Stimulated activated naive CD8-positive, alpha-beta T cell treated with anti-CD3 and anti-CD28 coated beads, Interleukin-15, amount 100 ng/mL, for 72 hours (primary cell): Measurements from ENCODE around the gene ILKAP.
A peak's percentile ranks its signal among the peaks of the same experiment; 100 is the strongest.

Source experiments
- ATAC-seq: fragments of 150-1000 bp; cut with Tn5 transposase; 2 replicates; pipeline ENCODE4 v1.10.0; 2021; ENCODE audit warnings: mild to moderate bottlenecking, moderate library complexity
- DNase-seq, 2 donors: peaks; one replicate each; pipeline ENCODE4 v3.0.0; 2021 to 2022
- H3K27ac Mint-ChIP-seq, 2 donors: one replicate each; pipeline ENCODE4 v1.8.0; 2022; ENCODE audit warnings: mild to moderate bottlenecking in 2 of 2, mixed read lengths in 2 of 2, moderate library complexity in 2 of 2
- H3K27me3 Mint-ChIP-seq: one replicate; pipeline ENCODE4 v1.8.0; 2022; ENCODE audit warnings: mixed read lengths
- H3K4me1 Mint-ChIP-seq: one replicate; pipeline ENCODE4 v1.8.0; 2022; ENCODE audit warnings: mild to moderate bottlenecking, mixed read lengths
- H3K4me3 Mint-ChIP-seq, 2 donors: one replicate each; pipeline ENCODE4 v1.8.0; 2022; ENCODE audit warnings: mild to moderate bottlenecking in 2 of 2, mixed read lengths in 2 of 2, moderate library complexity in 1 of 2
- H3K9me3 Mint-ChIP-seq, 2 donors: one replicate each; pipeline ENCODE4 v1.8.0; 2022; ENCODE audit warnings: mixed read lengths in 2 of 2

ILKAP gene

DNA sequence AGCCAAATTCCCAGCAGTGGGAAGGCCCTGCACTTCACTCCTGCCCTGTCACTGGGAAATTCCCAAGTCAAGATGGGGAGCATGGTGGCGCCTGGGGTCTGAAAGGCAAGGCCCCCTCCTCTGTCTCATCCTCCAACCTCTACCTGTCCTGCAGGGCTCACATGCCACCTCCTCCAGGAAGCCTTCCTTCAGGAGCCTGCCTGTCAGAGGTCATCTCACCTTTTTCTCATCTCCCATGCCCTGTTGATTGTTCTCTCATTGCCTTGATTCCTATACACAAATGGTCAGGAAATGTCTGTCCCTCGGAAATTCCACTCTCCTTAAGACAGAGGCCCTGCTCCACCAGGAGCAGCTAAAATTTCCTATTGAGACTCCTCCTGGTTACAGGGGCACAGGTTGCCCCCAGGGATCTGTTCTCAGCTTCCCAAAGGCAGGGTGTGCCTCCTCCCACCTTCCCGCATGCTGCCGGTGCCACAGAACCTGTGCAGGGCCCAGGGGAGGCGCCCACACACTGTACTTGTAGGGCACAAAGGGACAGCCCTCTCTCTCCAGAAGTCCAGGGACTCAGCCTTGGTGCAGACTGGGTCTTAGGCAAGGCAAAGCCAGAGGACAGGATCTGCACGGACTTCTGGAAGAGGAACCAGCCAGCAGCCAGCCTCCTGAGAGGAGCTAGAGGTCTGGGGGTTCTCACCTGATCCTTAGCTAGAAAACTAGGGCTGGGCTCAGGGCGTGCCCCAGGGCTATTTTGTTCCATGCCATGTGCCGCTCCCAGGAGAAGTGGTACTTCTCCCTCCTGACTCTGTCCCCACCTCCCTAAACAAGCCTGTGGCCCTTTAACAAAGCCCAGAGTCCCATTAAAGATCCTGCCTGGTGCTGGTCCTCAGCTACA is 23.4 kb upstream of the ILKAP start:
- Mint-ChIP-seq H3K4me3 (no peak overlapping the region), H3K27ac (peak overlapping the region in 1 of 2 donors; percentile 9), H3K27me3 (peaks cover under 1% of the 10 kb centered on the region), H3K4me1 (peaks cover 38% of the 10 kb centered on the region), H3K9me3 (no peaks in the 10 kb centered on the region)
- no peak for ATAC-seq
- no peak for DNase-seq

GRCh38 chr2:238225911-238226697 is 22.6 kb upstream of the ILKAP start:
- Mint-ChIP-seq H3K9me3 (no peaks in the 10 kb centered on the region), H3K4me3 (no peak overlapping the region), H3K4me1 (peaks cover 30% of the 10 kb centered on the region), H3K27me3 (no peaks in the 10 kb centered on the region), H3K27ac (no peak overlapping the region)
- DNase-seq (no peak), ATAC-seq (no peak)

DNA sequence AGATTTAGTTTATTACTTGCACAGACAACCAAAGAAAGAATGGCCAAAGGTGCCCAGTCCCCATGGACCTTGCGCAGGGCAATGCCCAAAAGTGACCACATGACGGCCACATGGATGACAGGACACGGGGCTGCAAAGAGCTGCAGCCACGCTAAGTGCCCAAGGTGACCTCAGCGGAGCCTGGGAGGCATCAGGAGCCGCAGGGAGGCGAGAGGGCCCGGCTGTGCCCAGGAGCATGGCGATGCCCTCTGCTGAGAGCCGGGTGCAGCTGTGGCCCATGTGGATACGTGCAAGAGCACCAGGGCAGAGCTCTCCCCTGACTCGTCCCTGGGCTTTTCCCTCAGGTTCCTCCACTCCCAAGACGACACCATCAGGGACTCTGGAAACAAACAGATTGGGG is 21.6 kb upstream of the ILKAP start:
- H3K4me1 Mint-ChIP-seq, result peaks cover 20% of the 10 kb centered on the region
- H3K27ac Mint-ChIP-seq, result no peak overlapping the region

DNA sequence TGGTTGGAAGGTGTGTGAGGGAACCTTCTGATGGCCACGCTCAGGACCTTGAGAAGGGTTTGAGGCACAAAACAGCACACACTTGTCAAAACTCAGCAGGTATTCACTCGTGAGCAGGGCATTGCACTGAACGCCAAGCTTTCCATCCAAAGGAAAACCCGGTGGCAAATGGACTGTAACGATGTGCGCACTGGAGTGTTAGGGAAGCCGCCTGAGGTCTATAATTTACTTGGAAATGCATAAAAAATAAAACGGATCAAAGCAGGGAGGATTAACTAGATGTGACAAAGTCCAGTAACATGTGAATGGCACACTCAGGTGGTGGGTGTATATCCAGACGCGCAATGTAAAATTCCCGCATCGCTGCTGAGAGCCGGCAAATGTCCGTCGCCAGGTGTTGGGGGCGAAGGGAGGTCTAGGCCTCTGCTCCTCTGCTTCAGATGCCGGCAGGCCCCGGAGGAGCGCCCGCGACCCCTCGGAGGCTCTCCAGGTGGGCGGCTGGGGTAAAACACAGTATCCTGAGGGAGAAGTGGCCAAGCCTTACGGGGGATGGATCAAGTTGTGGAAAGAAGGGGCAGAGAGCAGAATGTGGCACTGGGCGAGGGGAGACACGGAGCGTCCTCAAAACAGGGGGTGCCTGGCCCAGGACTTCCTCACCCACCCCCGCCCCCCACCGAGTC is 21.0 kb upstream of the ILKAP start:
- no peak for ATAC-seq
- H3K4me1 Mint-ChIP-seq, result peaks cover 14% of the 10 kb centered on the region
- no peak overlapping the region for H3K27ac Mint-ChIP-seq
- no peaks in the 10 kb centered on the region for H3K27me3 Mint-ChIP-seq
- H3K4me3 Mint-ChIP-seq, result no peak overlapping the region
- H3K9me3 Mint-ChIP-seq, result no peaks in the 10 kb centered on the region
- no peak for DNase-seq

More for the DNA sequence above, 21.6 kb upstream of the ILKAP start:
- DNase-seq, result no peak
- ATAC-seq, result no peak
- H3K9me3 Mint-ChIP-seq, result no peaks in the 10 kb centered on the region
- no peak overlapping the region for H3K4me3 Mint-ChIP-seq
- H3K27me3 Mint-ChIP-seq, result no peaks in the 10 kb centered on the region

- no peaks in the 10 kb centered on the region for H3K27me3 Mint-ChIP-seq
- H3K9me3 Mint-ChIP-seq, result no peaks in the 10 kb centered on the region
- H3K27ac Mint-ChIP-seq, result peak overlapping the region in 1 of 2 donors; percentile 72
- DNase-seq (no peak), ATAC-seq (peak; percentile 87)
- H3K4me1 Mint-ChIP-seq, result no peaks in the 10 kb centered on the region
- peak overlapping the region; percentile 48 to 61 for H3K4me3 Mint-ChIP-seq
Observed at GRCh38 chr2:238220892-238221521, 17.5 kb upstream of the ILKAP start.

DNA sequence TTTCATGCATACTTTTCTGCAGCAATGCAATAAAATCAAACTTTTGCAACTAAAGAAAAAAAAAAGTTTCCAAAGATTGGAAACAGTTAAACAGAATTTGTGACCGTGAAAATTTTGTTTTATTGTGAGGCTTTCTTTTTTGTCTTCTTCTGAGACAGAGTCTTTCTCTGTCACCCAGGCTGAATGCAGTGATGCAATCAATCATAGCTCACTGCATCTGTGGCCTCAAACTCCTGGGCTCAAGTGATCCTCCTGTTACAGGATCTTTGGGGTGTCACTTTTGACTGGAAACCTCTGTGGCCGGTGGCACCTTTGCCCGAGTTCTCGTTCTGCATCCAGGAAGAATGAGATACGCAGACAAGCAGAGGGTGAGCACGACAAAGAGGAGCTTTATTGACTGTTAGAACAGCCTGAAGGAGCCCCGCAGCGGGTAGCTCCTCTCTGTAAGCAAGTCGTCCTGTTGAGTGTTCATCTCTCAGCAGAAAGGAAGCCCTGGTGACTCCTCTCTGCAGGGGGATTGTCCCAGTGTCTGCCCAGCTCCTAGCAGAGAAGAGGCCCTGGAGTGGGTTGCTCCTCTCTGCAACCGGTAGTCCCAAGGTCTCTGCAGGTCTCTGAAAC is 16.9 kb upstream of the ILKAP start:
- no peak for DNase-seq
- Mint-ChIP-seq H3K9me3 (no peaks in the 10 kb centered on the region), H3K27me3 (peaks cover 1% of the 10 kb centered on the region), H3K4me3 (no peak overlapping the region), H3K4me1 (no peaks in the 10 kb centered on the region), H3K27ac (peak overlapping the region in 1 of 2 donors; percentile 61)
- peak; percentile 67 for ATAC-seq

DNA sequence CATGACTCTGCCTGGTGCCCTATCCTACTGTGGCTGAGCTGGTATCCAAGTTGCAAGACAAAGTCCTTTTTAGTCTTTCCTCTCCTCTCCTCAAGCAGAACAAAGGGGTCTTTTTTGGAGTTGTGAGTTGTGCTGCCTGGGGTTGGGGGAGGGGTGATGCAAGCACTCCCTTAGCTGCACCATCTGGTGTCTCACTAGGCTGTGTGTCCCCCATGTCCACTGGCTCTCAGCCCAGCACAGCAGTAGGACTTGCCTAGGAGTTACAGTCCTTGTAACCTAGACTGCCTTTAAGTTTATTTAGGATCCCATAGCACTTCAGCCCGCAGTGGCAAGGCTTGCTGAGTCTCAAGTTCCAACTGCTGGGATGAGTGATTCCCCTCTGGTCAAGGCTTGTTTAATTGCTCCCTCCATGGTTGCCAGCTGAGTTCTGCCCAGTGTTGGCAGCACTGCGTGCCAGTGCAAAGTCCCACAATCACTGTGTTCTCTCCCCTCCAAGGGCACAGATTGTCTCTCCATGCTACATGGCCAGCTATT is 13.2 kb upstream of the ILKAP start:
- DNase-seq (no peak), ATAC-seq (no peak)
- Mint-ChIP-seq H3K4me1 (no peaks in the 10 kb centered on the region), H3K4me3 (no peak overlapping the region), H3K27ac (no peak overlapping the region), H3K27me3 (peaks cover 22% of the 10 kb centered on the region), H3K9me3 (no peaks in the 10 kb centered on the region)

GRCh38 chr2:238207006-238207405 is 3.5 kb upstream of the ILKAP start:
- no peak for ATAC-seq

GRCh38 chr2:238203973-238204683 is 633 bp upstream of the ILKAP start:
- DNase-seq, result no peak
- H3K9me3 Mint-ChIP-seq, result no peaks in the 10 kb centered on the region
- ATAC-seq, result peak; percentile 42
- H3K4me1 Mint-ChIP-seq, result peaks cover 48% of the 10 kb centered on the region
- peak overlapping the region; percentile 78 to 79 for H3K4me3 Mint-ChIP-seq
- H3K27ac Mint-ChIP-seq, result peak overlapping the region; percentile 81 to 93
- no peaks in the 10 kb centered on the region for H3K27me3 Mint-ChIP-seq

More at GRCh38 chr2:238207006-238207405, 3.5 kb upstream of the ILKAP start:
- H3K9me3 Mint-ChIP-seq, result no peaks in the 10 kb centered on the region
- no peak overlapping the region for H3K4me3 Mint-ChIP-seq
- no peak overlapping the region for H3K27ac Mint-ChIP-seq
- no peaks in the 10 kb centered on the region for H3K27me3 Mint-ChIP-seq
- peaks cover 19% of the 10 kb centered on the region for H3K4me1 Mint-ChIP-seq
- no peak for DNase-seq

DNA sequence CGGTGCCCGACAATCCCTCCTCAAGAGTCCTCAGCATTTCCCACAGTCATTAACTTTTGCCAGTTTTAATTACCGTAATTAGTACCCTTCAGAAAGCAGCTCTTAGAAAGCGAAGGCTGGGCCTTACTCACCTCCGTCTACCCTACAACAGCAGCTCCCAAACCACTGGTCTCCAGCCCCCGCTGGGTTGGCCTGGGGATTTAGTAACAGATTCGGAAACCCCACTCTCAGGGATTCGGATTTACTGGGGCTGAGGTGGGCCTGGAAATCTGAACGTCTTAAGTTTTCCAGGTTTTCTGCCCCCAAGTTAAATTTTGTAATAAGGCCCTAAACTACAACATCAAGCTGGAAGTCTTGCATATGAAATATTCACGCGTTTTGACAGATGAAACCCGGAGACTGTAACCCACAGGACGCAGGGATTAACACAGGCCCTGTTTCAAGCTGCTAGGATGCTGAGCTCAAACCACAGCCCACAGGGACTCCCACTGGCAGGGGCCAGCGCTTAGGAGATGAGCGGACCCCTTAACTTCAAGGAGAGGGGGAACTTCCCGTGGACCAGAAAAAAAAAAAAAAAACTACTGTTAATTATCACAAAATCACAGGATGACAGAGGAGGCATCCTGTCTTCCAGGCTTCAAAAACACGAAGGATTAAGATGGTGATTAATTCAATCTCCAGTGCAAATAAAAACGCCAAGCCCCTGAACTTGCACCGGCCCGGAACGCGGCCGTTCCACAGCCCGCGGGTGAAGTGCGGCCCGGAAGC is 985 bp downstream of the ILKAP start:
- Mint-ChIP-seq H3K4me3 (peak overlapping the region; percentile 81 to 88), H3K27ac (peak overlapping the region; percentile 93 to 95), H3K4me1 (peaks cover 57% of the 10 kb centered on the region), H3K9me3 (no peaks in the 10 kb centered on the region), H3K27me3 (no peaks in the 10 kb centered on the region)
- DNase-seq, result no peak
- no peak for ATAC-seq

GRCh38 chr2:238190445-238190844 is 13.1 kb downstream of the ILKAP start:
- Mint-ChIP-seq H3K4me3 (no peak overlapping the region), H3K27me3 (no peaks in the 10 kb centered on the region), H3K9me3 (no peaks in the 10 kb centered on the region), H3K27ac (no peak overlapping the region), H3K4me1 (no peaks in the 10 kb centered on the region)
- ATAC-seq, result no peak
- DNase-seq, result no peak

- H3K9me3 Mint-ChIP-seq, result no peaks in the 10 kb centered on the region
- H3K27me3 Mint-ChIP-seq, result no peaks in the 10 kb centered on the region
- ATAC-seq (no peak), DNase-seq (no peak)
- H3K4me1 Mint-ChIP-seq, result peaks cover 14% of the 10 kb centered on the region
- H3K27ac Mint-ChIP-seq, result peak overlapping the region; percentile 50 to 89
- no peak overlapping the region for H3K4me3 Mint-ChIP-seq
Observed at GRCh38 chr2:238187618-238188548, 15.6 kb downstream of the ILKAP start.

DNA sequence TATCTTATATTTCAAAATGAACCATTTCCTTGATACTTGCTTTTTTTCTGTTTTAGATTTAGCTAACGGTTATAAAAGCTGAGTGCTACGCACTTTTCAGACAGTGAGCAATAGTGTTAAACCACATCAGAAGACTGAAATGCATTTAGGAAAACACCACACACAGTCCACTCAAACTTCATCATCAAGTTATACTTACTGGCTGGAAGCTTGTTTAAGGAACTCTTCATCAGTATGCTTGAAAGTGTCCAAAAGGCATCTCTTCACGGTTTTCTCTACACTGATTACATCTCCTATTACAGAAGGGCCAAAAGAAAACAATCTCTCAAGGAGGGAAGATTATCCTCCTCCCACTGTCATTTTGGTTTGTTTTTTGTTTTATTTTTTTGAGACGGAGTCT is 19.7 kb downstream of the ILKAP start:
- ATAC-seq (peak; percentile 62), DNase-seq (no peak)
- H3K27me3 Mint-ChIP-seq, result no peaks in the 10 kb centered on the region
- H3K4me3 Mint-ChIP-seq, result no peak overlapping the region
- H3K27ac Mint-ChIP-seq, result peak overlapping the region in 1 of 2 donors; percentile 52
- H3K4me1 Mint-ChIP-seq, result peaks cover 14% of the 10 kb centered on the region
- H3K9me3 Mint-ChIP-seq, result no peaks in the 10 kb centered on the region
